Stimulated activated CD4-positive, alpha-beta T cell treated with anti-CD3 and anti-CD28 coated beads, Interleukin-12 subunit alpha, Interleukin-12 subunit beta, amount 100 ng/mL, for 48 hours (primary cell): Measurements from ENCODE around the gene ZNF850.

ENCODE experiments used
- DNase-seq, 3 donors: peaks; one replicate each; pipeline ENCODE4 v3.0.0-alpha.2; 2020; ENCODE audit warnings: low read depth in 2 of 3, low spot score in 1 of 3

ZNF850 gene

DNA sequence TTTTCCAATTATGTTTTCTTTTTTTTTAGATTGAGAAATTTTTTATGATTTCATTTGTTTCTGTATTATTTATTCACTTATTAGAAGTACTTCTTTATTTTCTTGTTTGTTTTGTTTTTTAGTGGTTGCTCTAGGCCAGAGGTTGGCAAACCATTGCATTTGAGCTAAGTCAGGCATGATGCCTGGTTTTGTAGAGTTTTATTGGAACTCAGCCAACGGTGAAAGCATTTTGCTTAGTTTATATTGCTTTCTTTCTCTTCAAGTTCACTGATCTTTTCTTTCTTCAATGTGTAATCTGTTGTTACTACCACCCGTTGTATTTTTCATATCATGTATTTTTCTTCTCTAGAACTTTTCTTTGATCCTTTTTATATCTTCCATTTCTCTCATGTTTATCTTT, 65.5 kb downstream of the ZNF850 start:
- DNase-seq = no peak

DNA sequence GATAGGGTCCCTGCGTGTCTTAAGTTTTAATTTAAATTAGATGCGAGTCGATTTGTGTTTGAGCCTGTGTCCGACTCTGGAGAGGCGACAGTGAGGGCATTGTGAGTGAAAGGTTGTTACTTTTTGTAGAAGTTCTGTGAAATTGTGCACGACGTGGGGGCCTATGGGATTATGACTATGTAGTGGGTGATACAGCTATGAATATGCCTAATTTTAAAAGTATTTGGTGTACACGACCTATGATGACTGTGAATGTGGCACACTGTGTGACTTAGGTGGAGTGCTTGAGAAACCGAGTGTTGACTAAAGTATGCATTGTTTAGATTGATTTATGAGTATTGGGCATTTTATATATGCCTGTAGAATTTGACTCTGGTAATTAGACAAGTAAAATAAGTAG, 84.5 kb downstream of the ZNF850 start:
- no peak for DNase-seq

DNA sequence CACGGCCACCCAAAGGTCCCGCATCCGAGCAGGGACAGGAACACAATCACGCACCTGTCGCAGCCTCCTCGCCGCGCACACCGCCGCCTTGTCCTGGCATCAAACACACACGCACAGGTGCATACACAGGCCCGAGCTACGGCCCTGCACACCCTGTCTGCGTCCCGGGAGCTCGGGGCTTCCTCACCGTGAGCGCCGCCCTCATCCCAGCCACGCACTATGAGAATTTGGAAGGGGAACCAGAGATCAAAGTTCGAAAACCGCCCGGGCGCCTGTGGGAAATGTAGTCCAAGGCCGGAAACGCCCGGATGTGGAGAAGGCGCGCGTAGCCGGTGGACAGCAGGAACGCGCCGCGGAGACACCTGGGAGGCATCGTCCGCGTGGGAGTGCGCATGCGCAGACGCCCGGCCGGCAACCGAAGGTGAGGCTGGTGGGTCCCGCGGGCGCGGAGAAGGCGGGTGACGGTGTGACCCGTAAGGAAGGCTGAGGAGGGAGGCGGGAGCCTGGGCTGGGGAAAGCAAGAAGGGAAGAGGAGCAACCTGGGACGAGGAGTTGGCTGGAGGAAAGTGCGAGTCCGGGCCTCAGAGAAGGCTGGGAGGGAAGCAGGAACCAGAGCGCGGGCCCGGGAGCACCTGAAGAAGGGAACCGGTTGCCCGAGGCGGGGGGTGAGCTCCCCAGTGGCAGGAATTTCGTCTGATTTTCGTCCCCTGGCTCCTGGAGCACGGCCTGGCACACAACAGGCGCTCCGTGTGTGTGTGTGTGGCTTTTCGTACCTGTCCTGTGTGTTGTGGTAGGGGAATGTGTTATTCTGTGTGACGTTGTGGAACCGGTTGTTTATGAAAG, 85.2 kb downstream of the ZNF850 start, which contains the start of gene ZNF567:
Gene ZNF567, plus strand, starts transcription at position 399 of the 843 bp plus-strand sequence. CDS start 7,256 bp downstream, outside the sequence.
- DNase-seq = peak; percentile 95 to 97 (median 97)

DNA sequence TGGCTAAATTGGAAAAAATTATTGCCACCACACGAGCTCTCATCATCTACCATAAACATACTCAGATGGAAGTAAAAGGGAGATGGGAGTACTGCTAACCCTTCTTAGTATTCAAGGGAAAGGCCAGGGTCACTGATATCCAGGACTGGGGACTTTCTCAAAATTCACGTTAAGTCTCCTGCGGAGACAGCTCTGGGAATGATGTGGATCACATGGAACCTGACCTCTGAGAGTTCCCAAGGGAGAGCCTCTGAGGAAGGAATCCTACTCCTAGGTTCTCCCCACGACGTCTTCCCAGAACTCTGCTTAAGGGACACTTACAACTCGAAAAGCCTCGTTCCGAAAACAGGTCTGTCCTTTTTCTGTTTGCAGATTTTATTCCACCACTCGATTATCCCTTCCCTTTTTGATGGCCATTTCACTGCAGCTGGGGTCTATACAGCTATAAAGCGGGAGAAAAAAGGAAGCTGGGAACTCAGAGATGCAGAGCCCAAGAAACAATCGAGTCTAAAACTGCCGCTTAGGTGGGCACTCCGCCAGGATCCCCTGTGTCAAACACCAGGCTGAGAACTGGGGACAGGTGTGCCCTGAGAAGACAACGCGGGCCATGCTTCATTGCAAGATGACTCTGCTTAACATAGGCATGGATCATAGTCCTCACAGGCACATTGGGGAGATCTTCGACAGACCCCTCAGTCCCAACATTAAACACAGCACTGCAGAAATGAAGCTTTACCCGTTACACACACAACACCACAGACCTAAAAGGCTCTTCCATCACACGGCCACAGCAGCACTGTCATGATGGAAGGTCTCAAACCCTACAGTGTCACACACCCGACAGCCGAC, 86.0 kb downstream of the ZNF850 start:
- no peak for DNase-seq

DNA sequence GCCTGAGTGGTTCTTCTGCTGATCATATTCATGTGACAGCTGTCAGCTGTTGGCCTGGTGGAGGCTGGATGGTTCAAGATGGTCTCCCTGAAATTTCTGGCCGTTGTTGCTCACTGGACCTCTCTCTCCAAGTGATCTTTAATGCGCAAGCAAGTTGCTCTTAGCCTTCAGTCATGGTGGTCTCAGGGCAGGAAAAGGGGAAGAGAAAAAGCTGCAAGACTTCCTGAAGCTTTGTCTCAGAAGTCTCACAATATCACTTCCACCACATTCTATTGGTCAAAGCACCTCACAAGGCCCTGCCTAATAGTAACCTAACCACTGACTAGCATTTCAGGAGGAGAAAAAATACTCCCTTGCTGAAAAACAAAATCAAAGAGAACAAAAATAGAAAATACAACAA, 86.8 kb downstream of the ZNF850 start:
- DNase-seq = no peak

DNA sequence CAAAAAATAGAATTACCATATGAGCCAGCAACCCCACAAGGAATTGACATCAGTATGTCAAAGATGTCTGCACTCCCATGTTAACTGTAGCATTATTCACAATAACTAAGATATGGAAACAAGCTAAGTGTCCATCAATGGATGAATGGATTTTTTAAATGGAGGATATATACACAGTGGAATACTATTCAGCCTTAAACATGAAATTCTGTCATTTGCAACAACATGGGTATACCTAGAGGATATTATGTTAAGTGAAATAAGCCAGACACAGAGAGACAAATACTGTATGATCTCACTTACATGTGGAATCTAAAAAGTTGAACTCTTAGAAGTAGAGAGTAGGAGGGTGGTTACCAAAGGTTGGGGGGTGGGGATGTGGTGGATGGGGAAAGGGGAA, 93.2 kb downstream of the ZNF850 start:
- no peak for DNase-seq

- DNase-seq = no peak
These were observed 98.4 kb downstream of the ZNF850 start for GRCh38 chr19:36674201-36674600.

DNA sequence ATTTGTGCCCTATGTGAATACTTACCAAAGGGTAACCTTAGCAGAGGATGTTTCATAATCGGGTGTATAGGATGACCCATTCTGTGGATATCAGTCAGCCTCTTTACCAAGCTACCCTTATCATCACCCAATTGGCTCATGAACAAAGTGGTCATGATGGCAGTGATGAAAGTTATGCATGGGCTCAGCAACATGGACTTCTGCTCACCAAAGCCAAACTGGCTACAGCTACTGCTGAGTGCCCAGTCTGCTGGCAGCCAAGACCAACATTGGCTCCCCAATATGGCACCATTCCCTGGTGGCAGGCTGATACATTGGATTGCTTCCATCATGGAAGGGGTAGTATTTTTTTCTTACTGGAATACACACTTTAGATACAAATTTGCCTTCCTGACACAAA, 100.2 kb downstream of the ZNF850 start:
- no peak for DNase-seq

DNA sequence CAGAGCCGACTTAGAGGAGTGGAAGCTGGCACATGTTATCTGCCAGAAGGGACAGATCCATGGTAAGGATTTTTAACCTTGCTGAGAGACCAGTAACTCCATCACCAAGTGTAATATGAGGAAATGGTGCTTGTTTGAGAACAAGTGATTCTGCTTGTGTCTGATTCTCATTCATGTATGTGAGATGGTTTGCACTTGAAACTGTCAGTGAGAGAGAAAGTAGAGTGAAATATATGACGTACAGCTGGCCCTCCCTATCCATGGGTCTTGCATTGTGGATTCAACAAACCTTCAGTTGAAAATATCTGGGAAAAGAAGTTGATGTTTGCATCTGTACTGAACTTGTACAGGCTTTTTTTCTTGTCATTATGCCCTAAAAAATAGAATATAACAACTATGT, 104.0 kb downstream of the ZNF850 start:
- no peak for DNase-seq

GRCh38 chr19:36665832-36666231, 106.8 kb downstream of the ZNF850 start:
- no peak for DNase-seq
